Lower leg skin (tissue), 4 donors: ENCODE results near the gene DPP10. TPM values are rescaled to one million over a fixed set of nuclear protein-coding genes. Genes with fewer than 3 reads are reported as not detected.

ENCODE experiments used
- DNase-seq, 2 donors: peaks; one replicate each; pipeline ENCODE4 v3.0.0-alpha.2; 2019; ENCODE audit warnings: low spot score in 2 of 2
- H3K4me3 ChIP-seq: fragments of 200-600 bp; sonication (generic); 2 replicates; pipeline ENCODE4 v1.5.1; 2017; ENCODE audit warnings: mild to moderate bottlenecking, low read depth; ENCODE audit not compliant: poor library complexity, severe bottlenecking
- POLR2A ChIP-seq, 2 donors: fragments of 450-650 bp; IDR thresholded peaks; one replicate each; pipeline ENCODE4 v1.6.1; 2016 to 2017; ENCODE audit warnings: antibody characterized with exemption in 2 of 2, mild to moderate bottlenecking in 1 of 2, moderate library complexity in 1 of 2
- WGBS, 2 donors: methylation state at CpG; one replicate each; pipeline ENCODE4 v1.1.5; 2018; 5-methylcytosine and 5-hydroxymethylcytosine counted together
- intact Hi-C: fragments of 100-400 bp; cut with DNase I; formaldehyde crosslinking; loops from one replicate; pipeline ENCODE4 v1.15.0; 2023; ENCODE audit warnings: low total_unique reads
- total RNA-seq, 4 donors: library from RNA; depleted of rRNA; stranded (reverse); fragments of >200 nt; gene quantifications; one replicate each; pipeline ENCODE4 v1.1.0, GENCODE V29; 2016
- TF ChIP-seq, protein P1 (sequence below), 3 donors: fragments of 450-650 bp; IDR thresholded peaks; one replicate each; pipeline ENCODE4 v1.5.1; 2016; ENCODE audit warnings: antibody characterized with exemption in 3 of 3, mild to moderate bottlenecking in 3 of 3, moderate library complexity in 2 of 3

Gene DPP10
- total RNA-seq, 4 donors from 2014 or later, result 1.1 TPM; not detected in 3

DNA sequence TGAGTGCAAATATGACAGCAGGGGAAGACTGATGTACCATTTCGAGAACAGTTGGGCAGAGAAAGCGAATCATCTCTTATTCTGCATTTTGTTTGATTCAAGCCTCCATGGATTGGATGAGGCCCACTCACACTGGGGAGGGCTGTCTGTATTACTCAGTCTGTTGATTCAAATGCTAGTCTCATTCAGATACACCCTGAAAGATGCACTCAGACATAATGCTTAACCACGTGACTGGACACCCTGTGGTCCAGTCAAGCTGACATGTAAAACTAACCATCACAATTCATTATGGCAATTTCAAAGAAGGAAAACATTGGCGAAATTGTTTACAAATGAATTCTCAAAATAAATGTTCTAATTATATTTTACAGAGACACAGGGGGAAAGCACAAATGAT lies 1210.2 kb downstream of the DPP10 start:
- TF ChIP-seq, protein P1, sequence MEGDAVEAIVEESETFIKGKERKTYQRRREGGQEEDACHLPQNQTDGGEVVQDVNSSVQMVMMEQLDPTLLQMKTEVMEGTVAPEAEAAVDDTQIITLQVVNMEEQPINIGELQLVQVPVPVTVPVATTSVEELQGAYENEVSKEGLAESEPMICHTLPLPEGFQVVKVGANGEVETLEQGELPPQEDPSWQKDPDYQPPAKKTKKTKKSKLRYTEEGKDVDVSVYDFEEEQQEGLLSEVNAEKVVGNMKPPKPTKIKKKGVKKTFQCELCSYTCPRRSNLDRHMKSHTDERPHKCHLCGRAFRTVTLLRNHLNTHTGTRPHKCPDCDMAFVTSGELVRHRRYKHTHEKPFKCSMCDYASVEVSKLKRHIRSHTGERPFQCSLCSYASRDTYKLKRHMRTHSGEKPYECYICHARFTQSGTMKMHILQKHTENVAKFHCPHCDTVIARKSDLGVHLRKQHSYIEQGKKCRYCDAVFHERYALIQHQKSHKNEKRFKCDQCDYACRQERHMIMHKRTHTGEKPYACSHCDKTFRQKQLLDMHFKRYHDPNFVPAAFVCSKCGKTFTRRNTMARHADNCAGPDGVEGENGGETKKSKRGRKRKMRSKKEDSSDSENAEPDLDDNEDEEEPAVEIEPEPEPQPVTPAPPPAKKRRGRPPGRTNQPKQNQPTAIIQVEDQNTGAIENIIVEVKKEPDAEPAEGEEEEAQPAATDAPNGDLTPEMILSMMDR (IDR thresholded peaks at IDR 0.05), result no peak
- no peak for TF ChIP-seq POLR2A (IDR thresholded peaks at IDR 0.05)
- intact Hi-C loops, result no loop called here
- no peak for DNase-seq
- H3K4me3 ChIP-seq, result no peak overlapping the region
- whole genome bisulfite sequencing, 2 donors, result 83 to 92% methylated on average over 4 of the region's 4 CpGs

DNA sequence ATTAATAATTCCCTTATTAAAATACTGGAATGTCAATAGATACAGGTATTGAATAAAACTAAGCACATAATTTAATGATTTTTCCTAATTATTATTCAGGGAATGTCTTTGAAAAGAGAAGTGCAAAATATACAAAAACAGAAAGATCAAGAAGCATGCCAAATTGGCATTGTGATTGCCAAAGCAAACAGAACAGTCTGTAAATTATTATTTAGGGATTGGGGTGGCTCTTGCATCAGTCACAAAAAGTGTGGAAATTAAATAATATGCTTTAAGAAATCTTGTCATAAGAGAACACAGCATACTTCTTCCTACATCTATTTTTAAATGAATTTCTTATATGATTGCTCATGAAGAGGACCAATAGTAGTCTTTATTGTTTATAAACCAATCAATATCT lies 1211.9 kb downstream of the DPP10 start:
- TF ChIP-seq, protein P1 (IDR thresholded peaks at IDR 0.05), result no peak
- no peak for TF ChIP-seq POLR2A (IDR thresholded peaks at IDR 0.05)
- DNase-seq, result no peak
- H3K4me3 ChIP-seq, result no peak overlapping the region
- intact Hi-C loops, result no loop called here

DNA sequence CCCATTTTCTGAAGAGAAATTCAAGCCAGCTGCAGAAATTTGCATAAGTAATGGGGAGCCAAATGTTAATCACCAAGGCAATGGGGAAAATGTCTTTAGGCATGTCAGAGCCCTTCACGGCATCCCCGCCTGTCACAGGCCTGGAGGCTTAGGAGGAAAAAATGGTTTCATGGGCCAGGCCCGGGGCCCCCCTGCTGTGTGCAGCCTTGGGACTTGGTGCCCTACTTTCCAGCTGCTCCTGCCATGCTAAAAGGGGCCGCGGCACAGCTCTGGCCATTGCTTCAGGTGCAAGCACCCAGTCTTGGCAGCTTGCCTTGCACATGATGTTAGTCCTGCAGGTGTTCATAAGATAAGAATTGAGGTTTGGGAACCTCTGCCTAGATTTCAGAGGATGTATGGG lies 1235.7 kb downstream of the DPP10 start:
- H3K4me3 ChIP-seq, result no peak overlapping the region
- intact Hi-C loops, result no loop called here
- TF ChIP-seq, protein P1 (IDR thresholded peaks at IDR 0.05), result no peak
- TF ChIP-seq POLR2A (IDR thresholded peaks at IDR 0.05), result no peak
- DNase-seq, result no peak
- 91 to 93% methylated on average over 3 to 5 of the region's 5 CpGs for whole genome bisulfite sequencing, 2 donors

DNA sequence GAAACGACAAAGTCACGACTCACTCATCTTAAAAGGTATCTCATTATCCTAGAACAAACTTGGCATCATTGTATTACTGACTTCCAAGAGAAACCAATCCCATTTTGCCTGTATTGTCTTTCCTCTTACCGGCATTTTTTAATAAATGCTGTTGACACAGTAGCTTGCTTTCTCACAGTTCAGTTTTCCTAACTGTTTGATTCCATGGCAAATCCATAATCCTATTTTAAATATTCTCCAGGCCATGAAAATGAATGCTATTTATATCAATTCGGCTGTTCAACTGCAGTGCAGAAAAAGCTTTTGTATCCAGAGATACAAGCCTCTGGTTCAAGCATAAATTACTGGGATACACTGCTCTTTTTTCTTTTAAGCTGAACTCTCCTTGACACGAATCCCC lies 1241.9 kb downstream of the DPP10 start:
- no peak overlapping the region for H3K4me3 ChIP-seq
- intact Hi-C loops, result no loop called here
- TF ChIP-seq POLR2A (IDR thresholded peaks at IDR 0.05), result no peak
- TF ChIP-seq, protein P1 (IDR thresholded peaks at IDR 0.05), result no peak
- 53 to 57% methylated on average over 5 of the region's 5 CpGs for WGBS, 2 donors
- no peak for DNase-seq

DNA sequence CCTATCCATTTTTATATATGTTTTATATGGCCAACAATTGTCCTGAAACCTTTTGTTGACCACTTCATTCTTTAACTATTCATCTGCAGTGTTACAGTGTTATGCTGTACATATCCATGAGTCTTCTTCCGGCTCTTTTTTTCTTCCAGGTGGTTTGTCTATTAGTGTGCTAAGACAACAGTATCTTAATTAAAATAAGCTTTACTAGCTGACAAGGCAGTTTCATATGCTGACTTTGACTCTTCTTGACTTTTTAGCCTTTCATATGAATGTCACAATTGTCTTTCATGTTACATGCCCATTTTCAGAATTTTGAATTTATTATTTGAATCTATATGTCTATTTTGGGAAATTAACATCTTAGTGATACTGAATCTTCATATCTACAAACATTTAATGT lies 1249.0 kb downstream of the DPP10 start:
- no peak for DNase-seq
- no peak overlapping the region for H3K4me3 ChIP-seq
- TF ChIP-seq, protein P1 (IDR thresholded peaks at IDR 0.05), result no peak
- no peak for TF ChIP-seq POLR2A (IDR thresholded peaks at IDR 0.05)
- intact Hi-C loops, result no loop called here
- 86 to 94% methylated on average over 1 of the region's 1 CpG for WGBS, 2 donors

DNA sequence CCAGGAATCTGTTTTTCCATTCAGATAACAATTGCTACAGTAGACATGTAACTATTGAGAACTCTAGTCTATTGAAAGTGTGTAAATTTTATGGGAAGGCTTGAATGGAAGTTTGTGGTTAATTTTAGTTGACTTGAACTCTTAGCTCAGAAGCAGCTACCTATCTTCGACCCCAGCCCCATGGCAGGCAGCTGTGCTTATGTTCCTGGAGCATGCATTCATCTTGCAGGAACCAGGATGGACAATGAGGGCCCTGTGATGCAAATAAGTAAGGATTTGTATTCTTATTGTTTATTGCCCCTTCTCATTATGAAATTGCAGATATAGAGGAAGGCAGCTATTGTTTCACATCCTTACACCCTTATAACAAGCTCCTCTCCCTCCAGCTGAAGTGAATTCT lies 1252.2 kb downstream of the DPP10 start:
- 72 to 83% methylated on average over 1 of the region's 1 CpG for WGBS, 2 donors
- DNase-seq, result no peak
- no peak for TF ChIP-seq POLR2A (IDR thresholded peaks at IDR 0.05)
- intact Hi-C loops, result no loop called here
- H3K4me3 ChIP-seq, result no peak overlapping the region
